GM19455 (cell line): ENCODE data around the gene NFILZ.
"Not testable (repeated sequence)": the region's sequence is repeated elsewhere in the genome, so short reads cannot be mapped to it uniquely, and the experiment has no call there.

Source experiments
- ATAC-seq: cut with Tn5 transposase; IDR thresholded peaks from one replicate; pipeline ENCODE4 v1.9.1; 2021; ENCODE audit not compliant: unreplicated experiment

Gene NFILZ

GRCh38 chr19:8611391-8611876 is 19.0 kb upstream of the NFILZ start:
- ATAC-seq, result no peak

GRCh38 chr19:8611877-8612806 is 18.3 kb upstream of the NFILZ start:
- no peak for ATAC-seq

GRCh38 chr19:8612807-8613171 is 17.6 kb upstream of the NFILZ start:
- no peak for ATAC-seq

GRCh38 chr19:8614455-8614854 is 16.0 kb upstream of the NFILZ start:
- ATAC-seq, result no peak

- no peak for ATAC-seq
Observed at GRCh38 chr19:8615024-8615423, 15.4 kb upstream of the NFILZ start.

- no peak for ATAC-seq
Observed at GRCh38 chr19:8615813-8616596, 14.4 kb upstream of the NFILZ start.

DNA sequence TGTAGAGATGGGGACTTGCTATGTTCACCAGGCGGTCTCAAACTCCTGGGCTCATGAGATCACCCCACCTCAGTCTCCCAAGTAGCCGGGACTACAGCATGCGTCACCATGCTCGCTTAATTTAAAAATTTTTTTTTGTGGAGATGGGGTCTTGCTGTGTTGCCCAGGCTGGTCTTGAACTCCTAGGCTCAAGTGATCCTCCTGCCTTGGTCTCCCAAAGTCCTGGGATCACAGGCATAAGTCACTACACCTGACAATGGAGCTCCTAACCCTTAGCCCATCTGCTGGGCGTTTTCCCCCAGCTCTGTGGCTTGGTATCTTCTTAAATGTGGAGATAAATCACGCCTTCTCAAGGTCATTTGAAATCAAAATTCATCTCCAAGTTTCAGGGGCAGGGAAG is 13.6 kb upstream of the NFILZ start:
- ATAC-seq, result no peak

DNA sequence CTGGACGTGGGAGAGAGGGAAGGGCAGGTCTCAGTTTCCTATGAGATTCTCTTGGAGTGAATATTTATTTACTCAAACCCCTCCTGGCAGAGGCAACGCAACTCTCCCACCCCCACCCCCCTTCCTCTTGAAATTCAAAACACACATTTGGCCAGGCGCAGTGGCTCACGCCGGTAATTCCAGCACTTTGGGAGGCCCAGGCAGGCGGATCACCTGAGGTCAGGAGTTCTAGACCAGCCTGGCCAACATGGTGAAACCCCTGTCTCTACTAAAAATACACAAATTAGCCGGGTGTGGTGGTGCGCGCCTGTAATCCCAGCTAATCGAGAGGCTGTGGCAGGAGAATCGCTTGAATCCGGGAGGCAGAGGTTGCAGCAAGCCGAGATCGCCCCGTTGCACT is 13.1 kb upstream of the NFILZ start:
- not testable (repeated sequence) for ATAC-seq

- ATAC-seq, result no peak
Observed at GRCh38 chr19:8617984-8618383, 12.4 kb upstream of the NFILZ start.

- ATAC-seq, result no peak
Observed at GRCh38 chr19:8618751-8619150, 11.7 kb upstream of the NFILZ start.

GRCh38 chr19:8622886-8623285 is 7.5 kb upstream of the NFILZ start:
- not testable (repeated sequence) for ATAC-seq

DNA sequence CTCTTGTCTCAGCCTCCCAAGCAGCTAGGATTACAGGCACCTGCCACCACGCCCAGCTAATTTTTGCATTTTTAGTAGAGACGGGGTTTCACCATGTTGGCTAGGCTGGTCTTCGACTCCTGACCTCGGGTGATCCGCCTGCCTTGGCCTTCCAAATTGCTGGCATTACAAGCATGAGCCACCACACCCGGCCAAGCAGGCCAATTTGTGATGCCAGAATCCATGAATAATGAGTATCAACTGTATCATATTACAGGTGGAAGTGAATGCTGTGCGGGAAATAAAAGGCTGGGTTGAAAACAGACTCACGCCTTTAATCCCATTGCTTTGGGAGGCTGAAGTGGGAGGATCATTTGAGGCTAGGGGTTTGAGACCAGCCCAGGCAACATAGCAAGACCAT is 3.6 kb upstream of the NFILZ start:
- ATAC-seq, result no peak

- no peak for ATAC-seq
Observed at GRCh38 chr19:8629184-8629583, 1.2 kb upstream of the NFILZ start.

DNA sequence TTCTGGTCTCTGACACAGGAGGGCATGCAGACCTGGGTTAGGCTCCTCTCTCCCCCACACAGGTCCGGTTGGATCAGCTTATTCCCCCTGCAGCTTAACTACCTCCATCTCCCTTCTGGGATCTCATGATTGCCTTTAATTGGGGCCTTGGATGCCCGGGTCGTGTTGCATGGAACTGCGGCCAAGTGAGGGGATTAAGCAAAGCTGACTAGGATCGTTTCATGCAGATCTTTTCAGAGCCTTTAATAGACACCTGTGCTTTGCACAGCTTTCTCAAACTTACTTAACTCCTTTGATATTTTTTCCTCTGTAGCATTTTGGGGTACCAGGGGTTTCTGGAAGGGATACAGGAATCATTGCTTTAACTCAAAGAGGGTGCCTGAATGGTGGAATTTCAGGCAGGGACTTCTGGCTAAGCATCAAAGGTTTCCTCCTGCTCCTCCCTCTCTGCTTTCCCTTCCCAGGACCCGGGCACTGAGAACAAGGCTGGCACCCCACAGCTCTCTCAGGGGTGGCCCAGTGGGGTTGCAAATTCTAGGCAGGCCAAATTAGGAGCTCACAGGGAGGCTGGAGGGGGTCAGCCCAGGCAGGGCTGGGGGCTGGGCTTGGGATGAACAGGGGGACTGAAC is 477 bp downstream of the NFILZ start:
- ATAC-seq, result no peak

DNA sequence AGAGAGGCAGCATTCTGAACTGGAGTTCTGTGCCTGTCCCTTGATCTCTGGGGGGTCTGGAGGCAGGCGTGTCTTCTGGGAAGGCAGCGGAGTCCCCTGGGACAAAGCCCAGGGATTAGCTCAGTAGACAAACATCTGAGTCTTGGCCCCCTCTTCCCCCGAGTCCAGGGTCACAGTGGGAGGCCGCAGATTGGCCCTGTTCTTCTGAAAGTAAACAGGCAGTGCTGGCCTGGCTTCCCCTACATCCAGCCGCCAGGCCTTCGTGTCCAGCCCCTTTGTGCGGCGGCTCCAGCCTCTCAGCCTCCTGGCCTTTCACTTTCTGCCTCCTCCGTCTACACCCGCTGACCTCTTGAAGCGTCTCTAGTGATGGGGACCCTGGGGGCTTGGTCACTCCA is 989 bp downstream of the NFILZ start:
- ATAC-seq, result no peak

DNA sequence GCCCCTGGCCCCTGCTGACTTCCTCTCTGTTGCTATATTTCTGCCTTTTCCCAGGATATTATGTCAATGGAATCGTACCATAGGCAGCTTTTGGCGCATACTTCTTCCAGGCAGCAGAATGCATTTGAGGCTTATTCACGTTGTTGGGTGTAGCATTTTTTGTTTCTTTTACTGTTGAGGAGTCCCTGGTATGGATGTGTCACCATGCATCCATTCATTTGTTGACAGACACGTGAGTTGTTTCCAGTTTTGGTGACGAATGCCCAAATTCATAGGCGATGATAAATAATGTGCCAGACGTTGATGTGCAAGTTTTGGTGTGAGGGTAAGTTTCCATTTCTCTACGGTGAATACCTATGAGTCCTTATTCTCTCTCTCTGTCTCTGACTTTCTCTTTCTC is 5.0 kb downstream of the NFILZ start:
- ATAC-seq, result no peak

- not testable (repeated sequence) for ATAC-seq
Observed at GRCh38 chr19:8637070-8637469, 6.6 kb downstream of the NFILZ start.

DNA sequence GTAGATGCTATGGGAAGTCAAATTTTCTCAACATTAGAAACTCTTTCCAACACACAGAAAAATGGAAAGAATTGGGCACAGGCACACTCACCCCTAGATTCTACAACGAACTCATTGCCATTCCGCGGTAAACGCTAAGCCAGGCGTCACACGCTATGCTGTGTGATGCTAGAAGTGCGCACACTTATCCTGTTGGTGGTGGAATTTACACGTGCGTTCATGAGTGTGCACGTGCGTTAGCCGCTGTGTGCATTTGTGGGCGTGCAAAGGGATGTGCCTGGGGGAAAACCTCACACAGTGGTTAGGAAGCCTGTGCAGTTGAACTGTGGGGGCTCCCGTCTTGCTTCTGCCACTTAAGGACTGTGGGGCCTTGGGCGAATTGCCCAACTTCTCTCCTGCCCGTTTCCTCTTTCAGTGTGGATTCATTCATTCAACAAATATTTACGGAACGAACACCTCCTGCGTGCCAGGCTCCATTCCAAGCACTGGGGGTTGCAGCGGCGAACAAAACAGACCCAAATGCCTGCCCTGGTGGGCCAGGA is 7.7 kb downstream of the NFILZ start:
- no peak for ATAC-seq

DNA sequence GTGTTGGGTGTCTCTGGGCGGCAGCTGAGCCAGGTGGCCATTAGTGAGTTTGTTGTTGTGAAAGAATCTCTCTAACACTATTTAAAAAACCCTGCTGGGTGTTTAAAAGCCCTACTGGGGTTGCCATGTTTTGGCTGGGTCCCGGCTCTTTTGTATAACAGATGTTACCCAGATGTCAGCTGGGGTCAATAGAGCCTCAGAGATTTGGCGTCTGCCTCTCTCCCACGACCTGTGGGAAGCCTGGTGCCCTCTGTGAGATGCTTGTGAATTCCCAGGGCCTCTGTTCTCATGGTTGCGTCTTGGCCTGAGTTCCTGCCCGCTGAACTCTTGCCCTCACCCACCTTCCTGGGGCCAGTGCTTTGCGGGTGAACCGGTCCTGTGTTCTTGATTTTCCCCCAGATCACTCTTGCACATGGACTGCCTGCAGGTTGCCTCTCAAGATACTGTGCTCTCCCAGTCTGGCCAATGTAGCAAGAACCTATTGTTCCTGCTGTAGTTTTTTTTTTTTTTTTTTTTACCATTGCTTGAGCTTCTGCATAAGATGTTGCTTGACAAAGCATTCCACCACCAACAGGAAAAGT is 9.5 kb downstream of the NFILZ start:
- no peak for ATAC-seq

DNA sequence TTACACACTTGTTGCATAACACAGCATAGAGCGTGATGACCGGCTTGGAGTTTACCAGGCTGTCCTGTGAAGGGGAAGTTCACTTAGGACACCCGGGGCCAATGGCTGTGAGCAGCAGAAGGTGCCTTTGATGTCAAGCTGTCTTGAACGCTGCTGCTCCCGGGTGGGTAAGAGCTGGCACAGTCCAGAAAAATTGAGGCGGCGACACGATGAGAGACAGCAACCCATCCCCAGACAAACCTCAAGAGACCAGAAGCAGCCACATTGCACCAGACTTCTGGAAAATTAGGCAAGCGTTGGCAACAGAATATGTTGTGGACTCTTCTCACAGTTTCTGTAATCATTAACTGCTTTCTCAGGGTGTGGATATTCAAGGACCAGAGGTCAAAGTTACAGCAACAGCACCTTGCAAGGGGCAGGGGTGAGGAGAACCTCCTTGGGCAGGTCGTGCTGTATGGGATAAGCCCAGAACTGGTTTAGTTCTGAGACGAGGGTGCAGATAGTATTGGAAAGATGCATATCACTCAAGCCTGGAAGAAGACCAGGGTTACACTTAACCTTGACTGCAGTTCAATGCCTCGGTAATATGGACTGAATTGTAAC is 10.1 kb downstream of the NFILZ start:
- ATAC-seq, result no peak
